HepG2 (cell line): ENCODE results near the gene GPR55.

Experiments used
- ATF6 ChIP-seq: sonication (generic); formaldehyde crosslinking; conservative IDR thresholded peaks from 2 replicates; pipeline ENCODE4 v1.4.0; 2020; ENCODE audit warnings: missing genetic modification reagents
- CTCF ChIP-seq: sonication (generic); formaldehyde crosslinking; IDR thresholded peaks from 2 replicates; pipeline ENCODE4 v1.5.0; 2020; ENCODE audit warnings: mild to moderate bottlenecking, missing genetic modification reagents, moderate library complexity
- ETV6 ChIP-seq: sonication (generic); formaldehyde crosslinking; conservative IDR thresholded peaks from 2 replicates; pipeline ENCODE4 v1.4.0; 2020; ENCODE audit warnings: missing genetic modification reagents
- KAT7 ChIP-seq: IDR thresholded peaks from 2 replicates; pipeline ENCODE4 v1.6.1; 2018; ENCODE audit warnings: borderline replicate concordance, missing compliant biosample characterization
- NR3C1 ChIP-seq: sonication (generic); formaldehyde crosslinking; IDR thresholded peaks from 2 replicates; pipeline ENCODE4 v1.4.0; 2020; ENCODE audit warnings: missing genetic modification reagents
- POLR2A ChIP-seq, 2 experiments: IDR thresholded peaks; 2 replicates each; pipeline ENCODE4 v1.6.1; 2011; ENCODE audit warnings: low read depth in 2 of 2, low read length in 2 of 2, mild to moderate bottlenecking in 1 of 2, moderate library complexity in 1 of 2; ENCODE audit not compliant: insufficient read depth in 1 of 2
- POLR2G ChIP-seq: fragments of 200-400 bp; formaldehyde crosslinking; IDR thresholded peaks from 2 replicates; pipeline ENCODE4 v1.6.1; 2018; ENCODE audit warnings: mild to moderate bottlenecking, low read depth, low read length, moderate library complexity
- SIN3A ChIP-seq: IDR thresholded peaks from 2 replicates; pipeline ENCODE4 v1.6.1; 2011; ENCODE audit warnings: low read depth, mild to moderate bottlenecking, control low read depth, low read length, borderline replicate concordance
- ZNF292 ChIP-seq: sonication (generic); formaldehyde crosslinking; IDR thresholded peaks from 2 replicates; pipeline ENCODE4 v1.8.1; 2022; ENCODE audit warnings: mild to moderate bottlenecking, low read depth, missing genetic modification reagents, borderline replicate concordance

- TF ChIP-seq ZNF292 (CRISPR knock-in tag) (no peak), POLR2A (IDR thresholded peaks at IDR 0.05; ENCODE audit: insufficient read depth in 1 of 2, low read depth in 2 of 2, low read length in 2 of 2) (no peak), POLR2G (no peak), ATF6 (CRISPR knock-in tag) (no peak), ETV6 (no peak), KAT7 (CRISPR knock-in tag) (no peak), SIN3A (no peak), NR3C1 (no peak), CTCF (no peak)
Measured at GRCh38 chr2:230886206-230886605, 38.8 kb downstream of the GPR55 start.
